Adrenal gland (tissue), 5 donors: ENCODE data around the gene DNAH2.

Experiments used
- POLR2A ChIP-seq, 2 donors: fragments of 450-650 bp; IDR thresholded peaks; one replicate each; pipeline ENCODE4 v1.6.1; 2017; ENCODE audit warnings: antibody characterized with exemption in 2 of 2, mild to moderate bottlenecking in 2 of 2, moderate library complexity in 1 of 2
- TF ChIP-seq, protein P1 (sequence below), 6 experiments: fragments of 450-650 bp in 4 of 6; fragments of 200-600 bp in 2 of 6; sonication (generic) in 1 of 6; IDR thresholded peaks; 1 replicate in 5 of 6; 2 replicates in 1 of 6; pipeline versions ENCODE4 v1.5.1 to v1.8.0; 2016 to 2021; ENCODE audit warnings: antibody characterized with exemption in 6 of 6, mild to moderate bottlenecking in 2 of 6, moderate library complexity in 1 of 6
- donor health status: DM: no; HTN: no; CAD: no.

DNA sequence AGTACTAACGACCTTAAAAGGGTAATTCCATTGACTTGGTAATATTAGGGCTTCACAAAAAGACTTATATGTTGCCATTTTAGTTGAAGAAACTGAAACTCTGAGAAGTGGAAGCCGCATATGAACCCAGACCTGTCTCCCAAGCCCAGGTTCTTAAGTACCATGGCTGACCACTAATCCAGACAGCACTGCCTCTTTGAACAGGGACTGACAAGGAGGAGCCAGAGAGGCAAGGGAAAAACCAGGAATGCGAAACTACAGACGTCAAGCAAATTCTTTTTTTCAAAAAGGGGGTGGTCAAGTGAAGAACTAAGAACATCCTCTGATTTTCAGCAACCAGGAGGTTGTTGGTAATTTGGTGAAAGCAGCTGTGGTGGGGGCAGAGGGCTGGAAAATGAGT, 155.5 kb downstream of the DNAH2 start:
- TF ChIP-seq, protein P1, sequence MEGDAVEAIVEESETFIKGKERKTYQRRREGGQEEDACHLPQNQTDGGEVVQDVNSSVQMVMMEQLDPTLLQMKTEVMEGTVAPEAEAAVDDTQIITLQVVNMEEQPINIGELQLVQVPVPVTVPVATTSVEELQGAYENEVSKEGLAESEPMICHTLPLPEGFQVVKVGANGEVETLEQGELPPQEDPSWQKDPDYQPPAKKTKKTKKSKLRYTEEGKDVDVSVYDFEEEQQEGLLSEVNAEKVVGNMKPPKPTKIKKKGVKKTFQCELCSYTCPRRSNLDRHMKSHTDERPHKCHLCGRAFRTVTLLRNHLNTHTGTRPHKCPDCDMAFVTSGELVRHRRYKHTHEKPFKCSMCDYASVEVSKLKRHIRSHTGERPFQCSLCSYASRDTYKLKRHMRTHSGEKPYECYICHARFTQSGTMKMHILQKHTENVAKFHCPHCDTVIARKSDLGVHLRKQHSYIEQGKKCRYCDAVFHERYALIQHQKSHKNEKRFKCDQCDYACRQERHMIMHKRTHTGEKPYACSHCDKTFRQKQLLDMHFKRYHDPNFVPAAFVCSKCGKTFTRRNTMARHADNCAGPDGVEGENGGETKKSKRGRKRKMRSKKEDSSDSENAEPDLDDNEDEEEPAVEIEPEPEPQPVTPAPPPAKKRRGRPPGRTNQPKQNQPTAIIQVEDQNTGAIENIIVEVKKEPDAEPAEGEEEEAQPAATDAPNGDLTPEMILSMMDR (IDR thresholded peaks at IDR 0.05) = no peak
- no peak for TF ChIP-seq POLR2A (IDR thresholded peaks at IDR 0.05)
